Activated CD8-positive, alpha-beta memory T cell treated with anti-CD3 and anti-CD28 coated beads for 1 hour (primary cell): ENCODE measurements around the gene ESRP2.

Experiments
- DNase-seq, 2 donors: peaks; one replicate each; pipeline ENCODE4 v3.0.0-alpha.2; 2020; ENCODE audit warnings: low read depth in 1 of 2; ENCODE audit errors: extremely low read depth in 1 of 2

ESRP2 gene

DNA sequence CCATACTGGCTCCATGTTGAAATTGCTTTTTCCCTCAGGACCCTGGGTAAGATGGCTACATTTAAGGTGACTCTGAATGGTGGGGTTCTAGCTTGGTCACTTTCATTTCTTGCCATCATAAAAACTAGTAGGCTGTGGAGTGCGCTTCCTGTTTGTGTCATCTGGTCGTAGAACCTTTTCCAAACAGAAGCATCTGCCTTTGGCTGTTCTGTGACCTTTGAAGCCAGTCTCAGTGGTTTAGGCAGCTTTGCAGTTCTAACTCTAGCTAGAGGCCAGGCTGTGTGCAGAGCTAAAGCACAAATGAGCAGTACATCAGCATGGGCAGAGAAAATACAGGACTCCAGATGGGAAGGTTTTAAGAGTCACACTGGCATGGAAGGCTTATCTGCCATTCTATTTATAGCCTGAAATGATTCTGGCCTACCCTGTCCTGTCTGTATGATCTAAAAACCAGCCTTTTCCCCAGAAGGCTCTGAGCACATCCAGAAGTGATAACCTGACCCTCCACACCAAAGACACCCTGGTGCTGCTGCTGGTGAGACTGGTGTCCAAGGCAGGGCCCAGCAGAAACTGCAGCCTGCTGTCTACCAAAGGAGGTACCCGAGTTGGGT, 8.6 kb downstream of the ESRP2 start:
- no peak for DNase-seq

DNA sequence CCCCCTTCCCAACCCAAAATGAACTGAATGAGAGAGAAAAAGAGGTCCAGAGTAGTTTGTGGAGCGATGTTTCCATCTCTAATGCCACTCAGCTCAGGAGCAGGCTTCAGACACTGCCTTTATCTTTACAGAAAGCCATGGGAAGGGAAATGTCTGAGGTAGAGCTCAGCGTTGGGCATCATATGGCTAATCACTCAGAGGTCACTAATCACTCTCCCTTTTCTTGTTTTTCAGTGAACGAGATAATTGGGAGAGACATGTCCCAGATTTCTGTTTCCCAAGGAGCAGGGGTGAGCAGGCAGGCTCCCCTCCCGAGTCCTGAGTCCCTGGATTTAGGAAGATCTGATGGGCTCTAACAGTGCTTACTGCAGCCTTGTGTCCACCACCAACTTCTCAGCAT, 9.8 kb downstream of the ESRP2 start:
- DNase-seq, result no peak

DNA sequence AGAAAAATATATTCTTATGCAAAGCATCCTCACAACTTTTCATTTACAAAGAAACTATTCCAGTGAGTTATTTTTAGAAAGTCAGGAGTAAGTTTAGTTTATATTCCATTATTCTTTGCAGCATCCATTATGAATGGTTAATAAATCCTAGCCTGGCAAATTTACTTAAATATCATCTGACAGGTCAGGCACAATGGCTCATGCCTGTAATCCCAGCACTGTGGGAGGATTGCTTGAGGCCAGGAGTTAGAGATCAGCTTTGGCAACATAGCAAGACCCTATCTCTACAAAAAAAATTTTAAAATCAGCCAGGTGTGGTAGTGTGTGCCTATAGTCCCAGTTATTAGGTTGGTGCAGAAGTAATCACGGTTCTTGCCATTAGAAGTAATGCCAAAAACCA, 12.9 kb downstream of the ESRP2 start:
- DNase-seq, result no peak

DNA sequence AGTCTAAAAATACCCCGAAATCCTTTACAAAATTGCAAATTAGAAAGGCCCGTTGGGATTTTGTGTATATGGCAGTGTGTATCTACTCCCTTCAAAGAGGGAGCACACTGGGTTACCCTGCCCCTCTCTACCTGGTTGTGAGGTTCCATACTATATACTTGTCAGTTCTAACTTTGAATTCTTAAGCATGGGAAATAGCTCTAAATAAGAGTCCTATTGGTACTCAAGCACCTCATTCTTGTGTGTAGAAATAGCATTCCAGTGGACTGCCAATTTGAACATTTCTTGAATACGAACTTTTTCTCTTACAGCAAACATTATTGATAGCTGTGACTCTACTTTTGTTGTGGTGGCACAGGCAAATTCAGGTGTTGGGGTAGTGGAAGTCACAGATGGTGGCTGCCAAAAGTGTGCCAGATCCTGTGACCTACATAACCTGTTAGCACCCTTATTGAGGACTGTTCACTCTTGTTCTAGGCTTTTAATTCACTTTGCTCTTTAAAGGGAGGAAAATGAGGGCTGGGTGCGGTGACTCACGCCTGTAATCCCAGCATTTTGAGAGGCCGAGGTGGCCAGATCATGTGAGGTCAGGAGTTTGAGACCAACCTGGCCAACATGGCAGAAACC, 16.1 kb downstream of the ESRP2 start:
- DNase-seq, result no peak

GRCh38 chr16:68217506-68217905, 18.4 kb downstream of the ESRP2 start:
- no peak for DNase-seq

DNA sequence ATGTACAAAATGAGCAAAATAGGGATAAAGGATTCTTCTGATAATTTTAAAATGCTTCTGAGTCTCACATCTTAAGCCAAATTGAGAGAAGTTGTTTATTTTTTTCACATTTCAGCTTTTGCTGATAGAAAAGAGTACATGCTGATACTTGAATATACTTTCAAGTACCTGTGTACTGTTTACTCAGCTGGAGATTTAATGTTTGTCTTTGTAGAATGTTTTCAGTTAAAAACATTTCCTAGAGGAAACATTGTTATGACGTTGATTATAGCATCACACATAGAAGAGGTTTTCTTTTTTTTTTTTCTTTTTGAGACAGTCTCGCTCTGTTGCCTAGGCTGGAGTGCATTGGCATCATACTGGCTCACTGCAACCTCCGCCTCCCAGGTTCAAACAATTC, 19.7 kb downstream of the ESRP2 start:
- DNase-seq, result no peak

GRCh38 chr16:68215302-68215701, 20.6 kb downstream of the ESRP2 start:
- DNase-seq, result no peak

DNA sequence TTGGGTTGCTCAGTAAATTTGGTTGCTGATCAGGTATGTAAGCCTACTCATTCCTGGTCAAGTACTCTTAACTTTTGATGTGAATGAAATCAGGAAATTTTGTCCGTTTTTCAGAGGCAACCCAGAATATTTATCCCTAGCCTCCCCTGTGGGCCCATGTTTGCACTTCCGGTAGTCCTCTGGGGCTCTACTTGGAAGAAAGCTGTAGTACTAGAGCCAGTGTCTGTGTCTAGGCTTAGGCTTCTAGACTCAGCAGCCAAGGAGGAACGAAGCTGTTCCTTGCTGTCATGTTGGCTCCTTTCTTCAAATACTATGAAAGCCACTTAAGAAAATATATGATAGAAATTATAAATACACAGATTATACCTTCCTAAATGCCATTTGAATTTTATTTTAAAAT, 21.2 kb downstream of the ESRP2 start:
- no peak for DNase-seq

DNA sequence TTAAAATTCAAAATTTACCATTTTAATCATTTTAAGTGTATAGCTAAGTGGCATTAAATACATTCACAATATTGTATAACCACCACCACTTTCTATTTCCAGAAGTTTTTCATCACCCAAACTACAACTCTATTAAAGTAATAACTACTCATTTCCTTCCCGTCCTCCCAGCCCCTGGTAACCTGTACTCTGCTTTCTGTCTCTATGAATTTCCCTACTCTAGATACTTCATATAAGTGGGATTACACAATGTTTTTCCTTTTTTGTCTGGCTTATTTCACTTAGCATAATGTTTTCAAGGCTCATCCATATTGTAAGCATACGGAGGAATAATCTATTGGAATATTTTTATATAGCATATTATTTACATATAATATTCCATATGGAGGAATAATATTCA, 29.7 kb downstream of the ESRP2 start:
- DNase-seq, result no peak

- no peak for DNase-seq
These were observed 33.8 kb downstream of the ESRP2 start for GRCh38 chr16:68202091-68202519.

GRCh38 chr16:68200088-68200783, 35.7 kb downstream of the ESRP2 start:
- no peak for DNase-seq

- no peak for DNase-seq
These were observed 38.7 kb downstream of the ESRP2 start for GRCh38 chr16:68197250-68197649.

GRCh38 chr16:68194251-68194650, 41.7 kb downstream of the ESRP2 start:
- no peak for DNase-seq

DNA sequence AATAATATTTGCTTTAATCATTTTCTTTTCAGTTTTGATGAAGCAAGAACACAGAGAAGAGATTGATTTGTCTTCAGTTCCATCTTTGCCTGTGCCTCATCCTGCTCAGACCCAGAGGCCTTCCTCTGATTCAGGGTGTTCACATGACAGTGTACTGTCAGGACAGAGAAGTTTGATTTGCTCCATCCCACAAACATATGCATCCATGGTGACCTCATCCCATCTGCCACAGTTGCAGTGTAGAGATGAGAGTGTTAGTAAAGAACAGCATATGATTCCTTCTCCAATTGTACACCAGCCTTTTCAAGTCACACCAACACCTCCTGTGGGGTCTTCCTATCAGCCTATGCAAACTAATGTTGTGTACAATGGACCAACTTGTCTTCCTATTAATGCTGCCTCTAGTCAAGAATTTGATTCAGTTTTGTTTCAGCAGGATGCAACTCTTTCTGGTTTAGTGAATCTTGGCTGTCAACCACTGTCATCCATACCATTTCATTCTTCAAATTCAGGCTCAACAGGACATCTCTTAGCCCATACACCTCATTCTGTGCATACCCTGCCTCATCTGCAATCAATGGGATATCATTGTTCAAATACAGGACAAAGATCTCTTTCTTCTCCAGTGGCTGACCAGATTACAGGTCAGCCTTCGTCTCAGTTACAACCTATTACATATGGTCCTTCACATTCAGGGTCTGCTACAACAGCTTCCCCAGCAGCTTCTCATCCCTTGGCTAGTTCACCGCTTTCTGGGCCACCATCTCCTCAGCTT, 45.0 kb downstream of the ESRP2 start:
- DNase-seq, result no peak

DNA sequence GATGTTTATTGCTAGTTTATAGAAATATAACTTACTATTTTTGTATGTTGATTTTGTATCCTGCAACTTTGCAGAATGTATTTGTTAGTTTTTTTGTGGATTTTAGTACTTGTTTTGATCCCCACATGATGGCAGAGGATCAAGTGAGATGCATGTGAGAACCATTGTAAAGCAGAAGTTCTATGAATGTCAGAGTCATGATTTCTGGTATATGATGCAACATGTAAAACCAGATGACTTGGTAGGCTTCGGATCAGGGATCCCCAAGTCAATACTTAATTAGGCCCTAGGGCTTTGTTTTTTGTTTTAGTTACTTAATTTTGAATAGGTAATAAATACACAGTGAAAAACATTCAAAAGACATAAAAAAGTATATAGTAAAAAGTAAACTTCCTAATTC, 45.8 kb downstream of the ESRP2 start:
- DNase-seq, result no peak

- no peak for DNase-seq
These were observed 47.8 kb downstream of the ESRP2 start for GRCh38 chr16:68188170-68188569.

- DNase-seq, result no peak
These were observed 48.4 kb downstream of the ESRP2 start for GRCh38 chr16:68187505-68187904.

GRCh38 chr16:68186877-68187276, 49.0 kb downstream of the ESRP2 start:
- no peak for DNase-seq

GRCh38 chr16:68183046-68183445, 52.9 kb downstream of the ESRP2 start:
- DNase-seq, result no peak

GRCh38 chr16:68179855-68180254, 56.1 kb downstream of the ESRP2 start:
- DNase-seq, result no peak

DNA sequence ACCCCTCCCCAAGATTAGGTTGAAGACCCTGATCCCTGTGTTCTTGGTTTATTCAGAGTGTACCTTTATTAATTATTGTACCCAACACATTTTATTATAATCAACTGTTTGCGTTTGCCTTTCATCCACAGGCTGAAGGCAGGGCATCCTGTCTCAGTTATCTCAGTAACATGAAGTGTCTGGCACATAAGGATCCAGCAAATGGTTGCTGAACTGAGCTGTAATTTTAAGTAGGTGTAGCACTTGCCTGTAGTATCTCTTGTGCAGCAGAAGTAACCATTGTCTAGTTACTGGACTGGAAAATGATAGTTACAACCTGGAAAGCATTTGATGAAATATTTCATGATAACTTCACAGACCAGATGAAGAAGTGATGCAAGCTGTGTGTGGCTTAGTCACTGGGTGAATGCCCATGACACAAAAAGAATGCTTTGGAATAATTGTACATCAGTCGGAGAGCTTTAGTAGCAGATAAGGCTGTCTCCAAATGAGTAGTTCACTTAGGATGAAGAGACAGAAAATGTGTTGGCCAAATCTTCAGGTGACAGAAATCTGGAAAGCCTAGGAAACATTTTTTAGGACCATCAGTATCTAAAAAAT, 56.6 kb downstream of the ESRP2 start:
- no peak for DNase-seq
